ENCODE measurements around the gene PKM.
"Not testable (repeated sequence)": the region's sequence is repeated elsewhere in the genome, so short reads cannot be mapped to it uniquely, and the experiment has no call there.

PKM gene

DNA sequence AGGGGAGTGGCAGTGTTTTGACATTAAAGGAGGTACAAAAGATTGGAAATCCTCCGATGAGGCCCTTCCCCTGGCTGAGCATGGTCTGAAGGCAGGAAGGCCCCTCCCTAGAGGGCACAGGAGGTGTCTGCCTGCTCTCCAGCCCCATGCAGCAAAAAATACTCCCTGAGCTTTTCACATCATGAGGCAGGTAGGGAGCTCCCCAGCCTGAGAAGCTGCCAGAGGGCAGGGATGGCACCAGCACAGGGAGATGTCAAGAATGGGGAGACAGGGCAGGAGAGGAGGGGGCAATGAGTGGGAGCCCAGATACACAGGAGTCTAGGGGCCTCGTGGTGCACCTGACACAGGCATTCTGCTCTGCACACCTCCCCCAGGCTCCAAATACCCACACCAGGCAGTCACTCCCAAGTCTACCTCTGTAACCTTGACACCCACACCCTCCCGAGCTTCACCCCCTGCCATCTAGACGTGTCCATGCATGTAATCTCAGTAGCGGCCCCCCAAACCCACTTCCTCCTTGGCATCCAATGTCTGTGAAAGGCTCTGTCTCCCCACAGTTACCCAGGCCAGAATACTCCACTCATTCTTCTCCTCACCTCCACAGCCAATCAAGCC lies 56.3 kb downstream of the PKM start:
- DNase-seq: no peak

DNA sequence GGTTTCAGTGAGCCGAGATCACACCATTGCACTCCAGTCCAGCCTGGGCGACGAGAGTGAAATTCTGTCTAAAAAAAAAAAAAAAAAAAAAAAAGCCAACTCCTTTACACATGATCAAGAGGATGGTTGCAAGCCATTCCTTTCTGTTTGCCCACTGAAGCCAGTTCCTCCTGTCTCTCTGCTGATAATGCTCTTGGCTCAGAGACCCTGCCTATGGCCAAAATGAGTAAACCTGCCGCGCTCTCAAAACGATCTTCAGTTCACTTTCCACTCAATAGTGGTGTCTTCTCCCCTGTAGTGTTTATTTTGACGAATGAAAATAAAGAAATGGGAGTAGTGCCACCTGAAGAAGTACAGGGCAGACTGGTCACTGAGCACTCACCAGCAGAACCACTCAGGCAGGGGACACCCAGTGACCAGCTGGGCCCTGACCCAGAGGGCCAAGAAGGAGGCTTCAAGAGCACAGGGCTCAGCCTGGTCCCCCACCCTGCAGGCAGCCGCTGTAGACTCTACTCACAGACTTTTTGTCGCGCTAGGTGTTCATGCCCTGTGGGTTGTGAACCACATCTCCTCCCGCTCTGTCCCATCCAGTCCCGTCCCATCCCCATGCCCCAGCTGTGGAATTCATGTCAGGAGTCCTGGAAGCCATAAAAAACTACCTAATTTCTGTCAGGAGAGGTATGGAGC lies 57.0 kb downstream of the PKM start:
- DNase-seq: no peak

DNA sequence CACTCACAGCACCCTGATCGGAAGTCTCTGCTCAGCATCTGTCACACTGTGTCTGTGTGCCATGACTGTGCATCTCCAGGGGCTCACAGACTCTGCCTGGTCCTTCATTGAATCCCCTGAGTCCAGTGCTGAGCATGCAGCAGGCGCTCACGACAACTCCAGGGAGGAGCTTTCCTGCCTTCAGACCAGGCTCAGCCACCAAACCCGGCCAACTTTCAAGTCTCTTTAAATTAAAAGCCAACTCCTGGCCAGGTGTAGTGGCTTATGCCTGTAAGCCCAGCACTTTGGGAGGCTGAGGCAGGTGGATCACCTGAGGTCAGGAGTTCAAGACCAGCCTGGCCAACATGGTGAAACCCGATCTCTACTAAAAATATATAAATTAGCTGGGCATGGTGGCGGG lies 57.6 kb downstream of the PKM start:
- DNase-seq: no peak

DNA sequence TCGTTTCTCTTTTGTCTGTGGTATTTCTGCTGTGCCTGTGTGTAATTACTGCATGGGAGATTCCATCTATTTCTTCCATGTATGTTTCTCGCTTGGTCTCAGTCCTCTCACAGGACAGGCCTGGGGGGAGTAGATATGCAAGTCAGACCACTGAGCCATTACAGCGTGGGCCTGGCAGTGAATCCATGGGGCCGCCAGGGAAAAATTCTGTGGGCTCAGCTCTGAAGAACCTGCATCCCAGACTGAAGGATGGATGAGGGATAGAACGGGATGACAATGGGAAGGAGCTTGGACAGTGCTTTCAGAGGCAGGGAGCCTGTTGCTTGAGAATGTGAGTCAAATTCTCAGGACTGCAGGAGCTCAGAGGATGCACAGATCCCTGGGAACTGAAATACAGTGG lies 58.2 kb downstream of the PKM start:
- DNase-seq: no peak

DNA sequence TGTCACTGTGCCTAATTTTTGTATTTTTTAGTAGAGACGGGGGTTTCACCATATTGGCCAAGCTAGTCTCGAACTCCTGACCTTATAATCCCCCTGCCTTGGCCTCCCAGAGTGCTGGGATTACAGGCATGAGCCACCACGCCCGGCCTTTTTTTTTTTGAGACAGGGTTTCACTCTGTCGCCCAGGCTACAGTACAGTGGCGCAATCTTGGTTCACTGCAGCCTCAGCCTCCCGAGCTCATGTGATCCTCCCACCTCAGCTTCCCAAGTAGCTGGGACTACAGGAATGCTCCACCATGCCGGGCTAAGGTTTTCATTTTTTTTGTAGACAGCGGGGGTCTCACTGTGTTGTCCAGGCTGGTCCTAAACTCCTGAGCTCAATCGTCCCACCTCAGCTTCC lies 59.0 kb downstream of the PKM start:
- not testable (repeated sequence) for DNase-seq

DNA sequence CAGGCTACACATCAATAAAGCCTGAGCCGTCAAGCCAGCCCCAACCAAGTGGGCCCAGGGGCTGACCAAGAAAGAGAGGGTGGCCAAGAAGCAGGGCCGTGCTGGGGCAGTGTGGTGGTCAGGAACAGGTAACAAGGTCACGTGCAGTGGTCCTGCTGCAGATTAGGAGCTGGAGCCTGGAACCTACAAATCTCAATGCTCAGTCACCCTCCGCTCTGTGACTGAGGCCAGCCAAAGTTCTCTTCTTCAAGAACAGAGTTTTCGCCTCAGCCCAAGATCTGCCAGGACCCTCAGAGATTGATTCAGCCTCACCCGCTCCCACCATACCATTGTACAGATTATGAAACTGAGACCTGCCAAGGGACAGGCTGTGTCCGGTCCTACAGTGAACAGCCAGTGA lies 60.3 kb downstream of the PKM start:
- no peak for DNase-seq

DNA sequence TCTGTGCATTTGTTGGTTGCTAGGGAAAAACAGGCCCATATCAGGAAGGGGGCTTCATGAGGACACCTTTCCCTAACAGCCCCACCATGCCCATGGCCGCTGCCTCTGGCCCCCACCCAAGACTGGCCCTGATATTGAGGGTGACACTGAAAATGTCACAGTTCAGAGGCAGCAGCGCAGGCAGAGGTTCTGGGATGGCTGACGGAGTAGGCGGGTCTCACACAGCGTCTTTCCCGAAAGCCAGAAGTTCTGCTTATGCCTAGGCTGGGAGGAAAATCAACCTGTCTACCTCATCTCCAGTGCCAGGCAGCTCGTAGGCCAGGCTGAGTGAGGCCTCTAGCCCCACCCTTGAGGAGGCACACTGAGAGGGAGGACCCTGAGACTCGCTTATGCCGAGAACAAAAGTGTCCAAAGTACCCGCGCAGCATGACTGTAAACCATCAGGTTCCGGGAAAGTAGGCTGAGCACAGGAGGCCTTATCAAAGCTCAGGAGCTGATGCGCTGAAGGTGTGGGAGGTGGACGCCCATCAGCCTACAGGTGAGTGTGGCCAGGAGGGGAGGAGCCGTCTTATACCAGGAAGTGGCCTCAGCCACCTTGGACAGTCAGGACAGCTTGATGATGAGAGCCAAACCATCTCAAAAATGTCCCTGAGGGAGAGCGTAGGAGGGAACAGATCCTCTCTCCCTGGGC lies 60.9 kb downstream of the PKM start:
- DNase-seq: no peak

DNA sequence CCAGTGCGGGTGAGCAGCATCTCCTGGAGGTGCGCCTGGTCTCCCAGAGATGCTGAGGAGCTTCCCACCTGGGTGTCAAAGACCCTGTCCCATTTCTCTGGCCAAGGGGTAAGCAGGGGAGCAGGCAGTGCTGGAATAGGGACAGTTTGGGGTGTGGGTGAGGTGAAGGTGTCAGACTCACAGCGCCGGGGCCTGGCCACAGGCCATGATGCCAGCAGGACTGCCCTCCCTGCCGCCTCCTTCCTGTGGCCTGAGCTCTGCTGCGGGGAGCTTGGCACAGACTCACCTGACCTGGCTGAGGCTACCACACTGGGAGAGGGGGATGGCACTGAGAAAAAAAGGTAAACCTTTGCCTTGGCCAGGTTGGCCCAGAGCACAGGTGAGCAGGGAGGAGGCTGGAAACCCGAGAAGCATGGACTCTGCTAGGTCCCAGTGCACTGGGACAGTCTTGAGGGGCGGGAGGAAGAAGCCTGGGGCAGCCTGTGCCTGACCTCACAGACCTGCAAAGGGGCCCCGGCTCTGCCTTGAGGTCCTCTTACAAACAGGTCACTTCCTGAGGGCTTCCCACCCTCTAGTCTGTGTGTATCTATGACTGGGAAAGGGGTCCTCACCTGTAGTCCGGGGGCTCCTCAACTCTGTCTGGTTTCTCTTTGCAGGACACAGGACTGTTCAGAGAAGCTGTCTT lies 61.6 kb downstream of the PKM start:
- DNase-seq: no peak

DNA sequence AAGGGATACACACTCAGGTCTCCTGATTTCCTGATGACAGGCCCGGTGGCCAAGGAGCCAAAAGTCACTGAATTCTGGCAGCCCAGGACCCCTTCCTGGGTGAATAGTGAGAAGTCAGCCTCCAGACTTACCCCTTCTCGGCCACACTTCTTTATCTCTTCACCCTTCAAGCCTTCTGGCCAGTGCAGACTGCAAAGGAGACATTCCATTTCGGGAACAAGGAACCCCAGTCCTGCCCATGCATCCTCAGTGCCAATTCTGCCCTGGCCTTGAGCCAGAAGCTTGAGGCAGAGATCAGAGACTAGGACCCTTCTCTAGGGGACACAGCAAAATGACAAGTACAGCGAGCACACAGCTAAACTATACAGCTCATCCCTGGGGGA lies 62.2 kb downstream of the PKM start:
- no peak for DNase-seq

DNA sequence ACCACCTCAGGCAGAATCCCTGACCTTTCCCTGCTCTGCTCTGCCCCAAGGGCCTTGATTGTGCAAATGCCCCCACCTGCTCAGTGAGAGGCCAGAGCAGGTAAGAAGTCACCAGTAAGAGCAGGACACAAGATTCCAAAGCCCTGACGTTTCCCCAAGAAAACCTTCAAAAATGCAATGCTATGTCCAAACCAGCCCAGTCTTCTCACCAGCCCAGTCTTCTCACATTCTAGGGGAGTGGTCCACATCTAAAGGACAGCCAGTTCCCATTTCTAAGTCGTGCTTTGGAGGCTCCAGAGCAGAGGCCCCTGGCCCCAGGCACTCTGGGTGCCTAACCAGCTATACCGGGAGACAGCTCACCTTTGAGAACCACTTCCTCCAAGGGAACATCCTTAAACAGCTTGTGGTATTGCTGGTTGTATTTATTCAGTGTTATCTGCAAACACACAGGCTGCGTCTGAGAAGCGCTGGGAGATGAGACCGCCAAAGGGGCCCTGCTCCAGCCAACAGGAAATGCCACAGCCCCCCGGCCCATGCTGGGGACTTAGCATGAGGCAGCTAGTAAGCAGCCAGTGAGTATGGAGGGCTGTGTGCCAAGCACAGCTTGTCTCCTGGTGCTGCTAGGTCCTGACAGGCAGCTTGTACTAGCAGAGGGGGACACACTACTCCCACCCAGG lies 62.7 kb downstream of the PKM start:
- DNase-seq: no peak

DNA sequence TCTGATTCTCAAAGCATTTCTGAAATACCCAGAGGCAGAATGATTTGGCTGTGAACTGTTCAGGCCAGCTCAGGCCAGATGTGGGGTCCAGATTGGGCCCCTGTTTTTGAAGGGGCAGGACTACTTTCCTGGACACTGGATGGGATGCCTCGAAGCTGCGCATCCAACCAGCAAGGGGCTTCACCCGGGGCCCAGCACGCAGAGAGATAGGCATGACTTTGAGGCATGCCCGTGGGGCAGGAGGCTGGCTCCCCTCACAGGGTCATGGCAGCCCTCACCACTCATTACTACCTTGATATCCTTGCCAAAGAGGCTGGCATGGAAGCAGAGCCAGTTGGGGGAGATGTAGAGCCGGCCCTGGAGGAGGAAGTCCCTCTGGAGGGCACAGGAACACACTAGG lies 63.5 kb downstream of the PKM start:
- DNase-seq: no peak

DNA sequence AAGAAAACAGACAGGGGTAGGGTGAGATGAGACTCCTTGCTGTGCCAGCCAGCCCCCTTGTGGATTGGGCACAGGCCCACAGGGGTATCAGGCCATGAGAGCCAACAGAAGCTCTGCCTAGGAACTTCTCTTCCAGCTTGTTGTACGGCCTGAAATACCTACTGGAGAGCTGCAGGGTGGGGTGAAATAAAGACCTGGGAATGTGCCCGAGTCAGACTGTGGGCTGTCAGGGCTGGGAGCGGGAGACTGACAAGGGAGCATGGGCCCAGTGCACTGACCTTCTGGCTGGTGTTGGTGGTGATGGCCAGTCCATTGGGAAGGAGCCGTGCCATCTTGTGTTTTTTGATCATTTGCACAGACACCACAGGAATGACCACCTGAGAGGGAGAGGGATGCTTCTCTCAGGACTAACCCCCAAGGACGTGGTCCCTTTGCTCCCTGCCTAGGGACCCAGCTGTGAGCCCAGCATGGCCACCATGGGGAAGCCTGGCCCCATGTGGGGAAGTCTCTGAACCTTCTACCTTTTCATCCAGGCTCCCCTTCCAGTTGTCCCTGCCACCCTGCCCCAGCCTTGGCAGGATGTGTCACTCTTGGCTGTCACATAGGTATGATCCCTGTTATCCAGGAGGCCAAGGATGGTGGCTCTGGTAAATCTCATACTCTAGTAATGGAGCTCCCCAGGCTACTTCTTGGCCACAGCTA lies 64.1 kb downstream of the PKM start:
- DNase-seq: no peak

DNA sequence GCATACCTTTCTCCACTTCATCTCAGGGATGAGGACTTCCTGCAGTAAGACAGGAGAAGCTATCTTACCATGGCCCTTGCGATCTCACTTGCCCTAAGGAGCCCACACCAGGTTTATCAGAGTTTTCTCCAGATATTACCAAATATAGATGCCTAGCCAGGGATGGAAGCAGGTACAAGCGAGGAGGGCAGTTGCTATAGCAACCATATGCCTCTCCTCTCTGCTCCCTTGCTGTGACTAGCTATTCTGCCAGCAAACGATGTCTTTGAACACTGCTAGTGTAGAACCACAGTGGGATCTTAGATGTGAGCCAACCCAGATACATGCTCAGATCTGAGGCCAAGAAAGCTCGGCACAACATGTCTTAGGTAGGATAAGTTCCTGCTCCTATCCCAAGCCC lies 67.3 kb downstream of the PKM start:
- DNase-seq: no peak

DNA sequence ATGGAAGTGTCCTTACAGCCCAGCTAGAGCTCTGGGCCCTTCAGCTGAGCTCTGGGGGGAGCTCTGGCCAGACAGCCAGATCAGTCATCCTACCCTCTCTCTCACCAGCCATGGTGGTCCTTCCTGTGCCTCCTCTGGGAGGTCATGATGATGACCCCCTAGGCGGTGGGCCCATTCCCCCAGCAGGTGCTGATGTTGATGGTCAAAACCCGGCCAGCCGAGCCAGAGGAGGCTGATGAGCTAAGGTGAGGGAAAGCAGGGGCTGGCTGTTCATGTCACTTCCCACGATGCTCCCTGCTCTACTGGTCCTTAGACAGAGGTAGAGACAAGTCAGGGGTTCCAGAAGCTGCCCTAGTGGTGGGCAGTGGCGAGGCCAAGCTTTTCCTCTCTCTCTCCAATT lies 68.4 kb downstream of the PKM start:
- DNase-seq: no peak

DNA sequence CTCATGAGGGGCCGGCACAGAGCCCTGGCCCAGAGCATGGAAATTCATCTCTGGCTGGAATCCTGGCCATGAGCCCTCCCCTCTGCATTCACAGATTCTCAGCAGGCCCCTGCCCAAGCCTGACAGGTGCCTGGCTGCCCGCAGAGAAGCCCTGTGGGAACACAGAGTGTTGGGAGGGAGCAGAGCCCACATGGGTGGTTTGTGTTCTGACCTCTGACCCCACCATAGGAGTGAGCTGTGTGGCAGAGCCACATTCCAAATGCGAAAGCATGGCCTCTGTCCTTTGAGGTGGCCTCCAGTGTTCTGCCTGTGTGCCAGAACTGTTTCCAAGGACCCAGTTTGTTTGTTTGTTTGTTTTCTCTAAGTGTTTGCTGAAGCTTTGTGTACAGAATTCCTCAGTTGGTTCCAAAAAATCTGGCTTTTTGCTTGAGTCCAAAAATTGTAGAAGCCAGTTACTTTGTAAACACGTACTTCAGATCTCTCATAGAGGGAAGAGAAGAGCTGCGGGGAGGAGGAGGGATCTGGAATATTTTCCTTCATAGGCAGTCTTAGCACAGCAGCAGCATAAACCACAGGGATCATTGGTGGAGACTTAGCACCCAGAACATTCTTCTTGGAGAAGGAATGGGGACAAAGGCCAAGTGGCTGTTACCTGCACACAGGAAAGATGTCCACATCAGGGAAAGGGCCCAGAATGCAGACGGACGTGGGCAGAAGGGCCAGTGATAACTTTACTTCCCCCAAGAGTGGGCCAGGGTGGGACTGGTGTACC lies 69.4 kb downstream of the PKM start:
- no peak for DNase-seq

DNA sequence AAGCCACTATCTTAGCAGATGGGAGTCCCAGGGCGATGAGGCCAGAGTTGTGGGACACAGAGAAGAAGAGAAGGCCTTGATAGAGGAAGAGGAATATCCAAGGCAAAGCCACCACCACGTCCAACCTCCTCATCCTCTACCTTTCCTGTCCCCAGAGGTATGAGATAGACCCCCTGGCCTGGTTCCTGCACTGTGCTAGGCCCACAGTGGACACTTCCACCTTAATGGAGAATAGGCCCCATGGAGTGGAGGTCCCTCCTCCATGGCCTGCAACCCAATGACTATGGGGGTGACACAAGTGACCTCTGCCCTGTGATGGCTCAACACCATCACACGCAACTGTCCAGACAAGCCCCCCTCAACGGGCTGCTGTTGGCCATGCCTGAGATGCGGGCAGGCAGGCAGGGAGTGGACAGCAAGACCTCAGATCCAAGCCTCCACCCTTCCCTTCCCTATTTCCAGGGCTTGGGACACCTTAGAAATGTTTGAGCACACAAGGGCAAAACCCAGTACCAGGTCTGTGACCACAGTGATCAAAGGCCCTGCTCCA lies 70.2 kb downstream of the PKM start:
- no peak for DNase-seq

DNA sequence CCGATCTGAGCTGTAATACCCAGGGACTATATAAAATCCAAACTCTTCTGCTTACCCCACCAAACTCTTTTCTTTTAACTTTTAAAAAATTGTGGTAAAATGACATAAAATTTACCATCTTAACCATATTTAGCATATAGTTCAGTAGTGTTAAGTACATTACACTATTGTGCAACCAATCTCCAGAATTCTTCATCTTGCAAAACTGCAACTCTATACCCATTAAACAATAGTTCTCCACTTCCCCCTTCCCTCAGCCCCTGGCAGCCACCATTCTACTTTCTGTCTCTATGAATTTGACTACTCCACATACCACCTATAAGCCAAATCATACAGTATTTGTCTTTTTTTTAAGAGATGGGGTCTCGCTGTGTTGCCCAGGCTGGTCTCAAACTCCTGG lies 74.1 kb downstream of the PKM start:
- DNase-seq: no peak

DNA sequence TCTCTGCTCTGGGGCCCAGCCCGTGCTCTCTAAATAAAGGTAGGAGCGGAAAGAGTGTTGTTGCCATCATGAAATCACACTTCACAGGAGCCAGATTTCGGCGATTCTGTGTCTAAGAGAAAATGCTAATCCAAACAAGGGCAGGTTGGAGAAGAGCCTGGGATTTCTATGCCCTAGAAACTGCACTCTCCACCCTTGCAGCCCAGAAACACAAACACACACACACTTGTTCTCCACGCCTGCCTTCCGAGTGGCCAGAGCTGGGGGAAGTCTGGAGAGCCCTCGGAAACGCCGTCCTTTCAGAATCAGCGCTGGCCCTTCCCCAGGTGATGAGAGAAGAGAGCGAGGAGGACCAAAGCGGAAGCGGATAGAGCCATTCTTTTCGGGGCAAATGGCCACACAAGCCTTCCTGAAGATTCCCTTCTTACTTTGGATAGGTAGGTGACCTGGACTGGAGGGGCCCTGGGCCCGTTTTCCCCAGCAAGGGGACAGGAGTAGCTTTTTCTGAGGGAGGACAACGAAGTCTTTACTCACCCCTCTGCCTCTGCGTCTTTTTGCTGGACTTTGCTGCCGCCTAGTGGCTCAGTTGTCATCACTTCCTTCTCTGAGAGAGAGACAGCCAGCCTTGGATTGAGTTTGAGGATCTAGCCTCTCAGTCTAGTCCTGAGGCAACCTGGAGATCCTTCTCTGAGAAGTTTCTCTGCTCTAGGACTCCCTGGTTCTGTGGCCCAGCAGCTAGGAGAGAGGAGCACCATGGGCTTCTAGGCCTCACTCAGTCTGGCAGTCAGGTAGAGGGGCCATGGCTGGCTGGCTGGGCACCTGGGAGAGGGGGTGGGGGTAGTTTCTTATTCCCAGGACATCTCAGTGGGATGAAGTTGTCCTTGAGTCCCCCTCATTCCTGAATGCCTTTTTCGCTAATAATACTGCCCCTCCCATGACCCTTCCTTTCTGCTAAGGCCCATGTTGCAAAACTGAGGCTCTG lies 75.1 kb downstream of the PKM start:
- DNase-seq: peak; percentile 44

DNA sequence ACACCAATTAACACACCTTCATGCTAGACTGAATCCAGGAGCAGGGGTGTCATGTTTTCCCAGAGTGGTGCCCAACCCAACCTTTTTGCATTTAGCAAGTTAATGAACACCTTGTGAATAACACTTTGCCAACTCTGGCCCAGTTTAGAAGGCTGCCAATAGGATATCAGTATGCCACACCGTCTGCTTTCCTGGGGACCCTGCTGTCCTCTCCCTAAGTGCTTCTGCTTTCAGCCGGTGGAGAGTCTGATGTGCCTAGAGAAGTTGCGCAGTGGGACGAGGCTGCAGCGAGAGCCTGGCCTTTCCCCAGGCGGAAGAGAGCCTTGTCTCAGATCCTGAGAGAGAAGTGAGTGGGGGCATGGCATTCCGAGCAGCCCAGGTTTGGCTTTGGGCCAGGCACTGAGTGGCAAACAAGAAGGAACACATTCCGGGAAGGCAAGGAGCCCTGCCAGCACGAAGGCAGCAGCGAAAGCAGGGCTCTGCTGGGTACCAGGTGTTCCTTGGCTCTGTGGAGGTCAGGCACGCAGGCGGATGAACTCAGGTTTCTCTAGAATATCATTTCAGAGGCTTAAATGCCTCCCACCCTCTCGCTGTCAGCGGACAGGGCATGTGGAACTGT lies 75.9 kb downstream of the PKM start:
- DNase-seq: peak; percentile 47

DNA sequence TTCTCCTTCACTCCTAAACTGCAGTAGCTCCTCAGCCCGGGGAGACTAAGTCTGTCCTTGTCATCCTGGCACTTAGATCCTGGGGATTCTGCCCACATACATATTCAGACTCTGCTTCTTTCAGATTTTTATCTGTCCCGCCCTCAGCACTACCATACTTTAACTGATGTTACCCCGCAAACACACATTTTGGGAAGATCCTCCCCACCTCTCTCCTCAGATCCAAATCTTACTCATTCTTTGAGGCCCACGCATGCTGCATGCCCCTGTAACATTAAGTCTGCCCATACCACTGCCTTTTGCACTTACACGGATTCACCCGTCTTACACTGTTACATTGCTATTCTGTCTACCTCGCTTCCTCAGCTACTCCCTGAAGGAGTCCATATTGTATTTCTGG lies 76.7 kb downstream of the PKM start:
- no peak for DNase-seq

All from NCI-H524 treated with DMSO at 0.1 percent for 48 hours (cell line).